GM21390 (cell line): Measurements from ENCODE around the gene PGBD5.

ENCODE experiments used
- ATAC-seq: cut with Tn5 transposase; IDR thresholded peaks from one replicate; pipeline ENCODE4 v1.9.1; 2021; ENCODE audit not compliant: unreplicated experiment

PGBD5 gene

DNA sequence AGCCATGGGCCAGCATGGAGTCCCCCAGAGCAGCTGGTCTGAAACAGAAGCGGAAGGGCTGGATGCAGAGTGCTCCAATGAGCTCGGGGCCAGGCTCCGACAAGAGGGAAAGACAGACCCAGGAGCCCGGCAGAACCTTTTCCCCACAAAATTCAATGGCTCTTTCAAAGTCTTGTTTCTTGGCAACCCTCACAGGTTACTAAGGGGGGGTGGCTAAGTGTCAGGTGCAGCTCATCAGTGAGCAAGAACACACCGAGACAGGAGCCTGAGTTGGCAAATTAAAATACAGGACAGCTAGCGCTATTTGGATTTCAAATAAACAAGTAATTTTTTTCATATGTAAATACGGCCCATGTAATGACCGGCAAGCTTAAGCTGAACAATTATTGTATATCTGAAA is 27.3 kb downstream of the PGBD5 start:
- no peak for ATAC-seq

DNA sequence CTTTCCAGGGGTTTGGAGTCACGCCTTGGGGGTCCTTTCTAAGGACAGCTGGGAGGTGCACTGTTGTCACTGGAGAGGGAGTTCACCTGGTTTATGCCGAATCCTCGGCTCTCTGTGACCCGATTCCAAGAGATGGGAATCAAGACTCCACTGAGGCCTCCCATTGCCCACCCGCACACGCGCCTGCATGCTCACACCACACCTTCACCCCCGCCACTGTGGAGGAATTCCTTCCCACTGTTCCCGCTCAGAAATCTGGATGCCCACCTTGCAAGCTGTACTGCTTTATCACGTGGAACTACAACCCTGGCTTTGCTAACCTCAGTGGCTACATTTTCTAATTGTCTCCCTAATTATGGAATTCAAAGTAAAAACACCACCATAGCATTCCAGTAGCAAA is 29.2 kb downstream of the PGBD5 start:
- no peak for ATAC-seq

DNA sequence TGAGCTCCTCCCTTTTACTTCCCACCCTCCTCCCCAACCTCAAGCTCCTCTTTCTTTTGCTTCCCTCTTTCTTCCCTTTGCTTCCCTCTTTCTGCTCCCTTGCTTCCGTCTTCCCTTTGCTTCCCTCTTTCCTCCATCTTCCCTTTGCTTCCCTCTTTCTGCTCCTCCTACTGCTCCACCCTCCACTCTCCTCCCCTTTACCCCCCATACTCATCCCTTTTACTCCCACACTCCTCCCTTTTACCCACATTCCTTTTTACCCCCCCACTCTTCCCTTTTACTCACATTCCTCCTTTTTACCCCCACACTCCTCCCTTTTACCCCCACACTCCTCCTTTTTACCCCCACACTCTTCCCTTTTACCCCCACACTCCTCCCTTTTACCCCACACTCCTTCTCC is 30.2 kb downstream of the PGBD5 start:
- ATAC-seq, result no peak

DNA sequence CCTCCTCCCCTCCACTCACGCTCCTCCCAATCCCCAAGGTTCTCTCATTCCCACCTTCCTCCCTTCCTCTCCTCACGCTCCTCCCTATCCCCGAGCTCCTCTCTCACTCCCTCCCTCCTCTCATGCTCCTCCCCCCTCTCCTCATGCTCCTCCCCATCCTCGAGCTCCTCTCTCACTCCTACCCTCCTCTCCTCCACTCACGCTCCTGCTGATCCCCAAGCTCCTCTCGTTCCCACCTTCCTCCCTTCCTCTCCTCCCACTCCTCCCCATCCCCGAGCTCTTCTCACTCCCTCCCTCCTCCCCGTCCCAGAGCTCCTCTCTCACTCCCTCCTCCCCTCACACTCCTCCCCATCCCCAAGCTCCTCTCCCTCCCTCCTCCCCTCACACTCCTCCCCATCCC is 31.4 kb downstream of the PGBD5 start:
- ATAC-seq, result no peak

DNA sequence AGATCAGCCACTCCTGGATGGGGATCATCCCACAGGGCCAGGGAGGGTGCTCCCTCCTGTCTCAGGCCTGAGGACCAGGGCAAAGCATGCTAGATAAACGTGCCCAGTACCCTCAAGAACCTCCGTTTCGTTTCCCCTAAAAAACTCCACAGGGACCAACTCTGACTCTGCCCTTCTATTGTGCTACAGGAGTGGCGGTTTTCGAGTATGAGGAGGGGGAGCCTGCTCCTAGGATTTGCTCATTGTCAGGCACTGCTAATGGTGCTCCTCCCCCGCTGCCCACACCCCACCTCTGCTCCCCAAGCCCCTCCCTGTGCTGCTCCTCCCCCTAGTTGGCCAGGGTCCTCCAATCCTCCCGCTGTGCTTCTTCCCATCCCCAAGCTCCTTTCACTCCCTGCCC is 32.0 kb downstream of the PGBD5 start:
- no peak for ATAC-seq

DNA sequence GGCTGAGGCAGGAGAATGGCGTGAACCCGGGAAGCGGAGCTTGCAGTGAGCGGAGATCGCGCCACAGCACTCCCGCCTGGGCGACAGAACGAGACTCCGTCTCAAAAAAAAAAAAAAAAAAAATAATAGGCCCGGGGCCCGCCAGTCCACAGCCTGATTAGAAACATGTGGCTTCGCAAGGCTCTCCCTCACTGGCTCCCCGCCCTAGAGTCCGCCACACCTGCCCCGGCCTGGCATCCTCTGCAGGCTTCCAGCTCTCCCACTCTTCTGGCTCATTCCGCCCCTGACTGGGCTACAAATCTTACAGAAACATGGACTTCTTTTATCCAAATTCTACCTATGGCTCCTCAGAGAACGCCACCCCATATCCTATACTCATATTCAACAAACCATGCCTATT is 32.4 kb downstream of the PGBD5 start:
- ATAC-seq, result no peak

DNA sequence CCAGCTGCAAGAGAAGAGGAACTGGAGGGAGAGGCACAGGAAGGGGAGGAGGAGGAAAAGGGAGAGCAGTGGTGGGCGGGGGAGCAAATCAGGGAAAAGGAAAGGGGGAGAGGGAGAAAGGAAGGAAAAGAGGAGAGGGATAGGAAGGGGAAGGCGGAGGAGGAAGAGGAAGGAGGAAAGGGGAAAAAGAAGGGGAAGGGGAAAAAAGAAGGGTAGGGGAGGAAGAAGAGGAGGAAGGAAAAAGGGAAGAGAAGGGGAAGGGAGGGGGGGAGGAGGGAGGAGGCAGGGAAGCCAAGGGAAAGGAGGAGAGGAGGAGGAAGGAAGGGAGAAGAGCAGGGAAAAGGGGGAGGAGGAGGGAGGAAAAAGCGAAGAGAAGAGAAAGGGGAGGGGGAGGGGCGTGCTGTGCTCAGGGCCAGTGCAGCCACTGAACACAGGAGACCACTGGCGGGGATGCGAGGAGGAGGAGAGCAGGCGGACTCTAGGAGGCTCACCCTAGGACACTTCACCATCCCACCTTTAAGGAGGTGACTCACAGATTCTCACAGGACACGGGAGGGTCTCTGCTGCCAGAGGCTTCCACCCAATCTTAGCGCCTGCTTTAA is 33.1 kb downstream of the PGBD5 start:
- no peak for ATAC-seq

DNA sequence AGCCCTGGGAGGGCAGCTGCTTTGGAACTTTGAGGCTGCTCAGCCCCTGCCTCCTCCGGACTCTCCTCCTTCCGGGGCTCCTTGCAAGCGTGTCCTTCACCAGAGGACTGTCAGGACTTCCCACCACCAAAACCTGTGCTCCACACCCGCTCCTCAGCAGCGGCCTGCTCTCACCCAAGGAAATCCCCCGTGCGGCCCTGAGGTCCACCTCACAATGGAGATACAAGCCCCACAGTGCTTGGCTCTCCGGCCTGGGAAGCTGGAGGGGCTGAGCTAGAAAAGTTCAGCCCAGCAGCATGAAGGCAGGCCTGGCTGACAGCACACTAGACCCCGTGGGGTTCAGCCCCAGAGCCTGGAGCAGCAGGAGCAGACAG is 33.6 kb downstream of the PGBD5 start:
- no peak for ATAC-seq

DNA sequence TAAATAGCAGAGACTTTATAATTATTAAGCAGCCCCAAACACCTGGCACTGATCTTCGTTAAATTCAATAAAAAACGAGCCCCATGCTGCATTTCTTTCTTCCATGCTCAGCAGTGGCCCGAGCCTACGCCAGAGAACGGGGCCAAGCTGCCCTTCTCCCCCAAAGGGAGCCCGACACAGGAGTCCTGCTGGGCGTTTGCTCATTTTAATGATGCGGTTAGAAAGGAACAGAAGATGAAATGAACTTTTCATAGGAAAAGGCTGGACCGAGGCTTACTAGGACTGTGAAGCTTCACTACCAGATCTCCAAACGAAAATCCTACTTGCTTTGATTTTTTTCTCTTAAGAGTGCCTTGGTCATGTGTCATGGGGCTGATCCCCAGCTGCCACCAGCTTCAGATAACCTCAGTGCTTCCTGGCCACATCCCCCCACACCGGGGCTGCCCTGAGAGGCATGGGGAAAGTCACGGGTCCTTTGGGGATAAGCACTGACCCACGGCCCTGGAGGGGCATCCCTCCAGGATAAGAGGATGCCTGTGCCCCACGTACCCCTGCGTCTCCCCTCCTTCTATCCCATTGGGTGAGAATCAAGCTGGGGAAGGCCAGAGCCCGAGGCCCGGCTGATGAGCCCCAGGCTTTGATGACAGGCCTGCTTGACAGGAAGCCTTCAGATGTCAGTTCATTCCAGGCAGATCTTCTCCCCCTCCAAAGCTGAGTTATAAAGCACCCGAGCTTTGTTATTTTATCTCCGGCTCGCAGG is 34.2 kb downstream of the PGBD5 start:
- ATAC-seq, result no peak

DNA sequence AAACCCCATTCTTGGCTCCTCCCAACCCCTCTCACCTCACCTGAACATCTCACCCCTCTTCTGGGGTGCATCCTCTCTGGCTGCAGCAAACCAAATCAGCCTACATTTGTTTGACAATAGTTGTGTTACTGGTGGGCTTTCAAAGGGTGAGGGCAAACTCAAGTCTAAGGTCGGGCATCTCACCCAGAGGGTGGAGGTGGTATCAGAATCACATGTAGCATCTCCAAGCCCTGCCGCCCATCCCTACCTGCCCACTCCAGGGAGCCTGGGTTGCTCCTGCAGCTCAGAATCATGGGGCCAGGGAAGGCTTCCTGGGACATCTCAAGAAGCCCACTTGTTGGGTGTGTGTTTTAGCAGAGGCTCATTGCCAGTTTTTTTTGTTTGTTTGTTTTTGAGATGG is 35.8 kb downstream of the PGBD5 start:
- no peak for ATAC-seq

DNA sequence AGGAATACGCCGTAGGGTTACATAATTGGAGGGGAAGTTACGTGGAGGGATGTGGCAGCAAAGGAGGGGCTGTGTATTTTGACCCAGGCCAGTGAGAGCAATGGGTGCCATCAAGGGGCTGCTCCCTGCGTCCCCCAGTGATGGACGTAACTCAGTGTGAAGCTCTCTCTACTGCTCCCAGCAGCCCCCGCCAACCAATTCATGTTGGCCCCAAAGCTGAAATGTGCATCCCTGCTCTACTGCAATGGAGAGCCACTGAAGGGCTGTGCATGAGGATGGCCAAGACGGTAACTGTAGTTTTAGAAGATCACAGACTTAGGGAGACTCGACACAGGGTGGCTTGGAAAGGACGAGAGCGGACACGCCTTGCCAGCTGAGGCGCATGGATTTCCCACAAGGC is 38.3 kb downstream of the PGBD5 start:
- ATAC-seq, result no peak

DNA sequence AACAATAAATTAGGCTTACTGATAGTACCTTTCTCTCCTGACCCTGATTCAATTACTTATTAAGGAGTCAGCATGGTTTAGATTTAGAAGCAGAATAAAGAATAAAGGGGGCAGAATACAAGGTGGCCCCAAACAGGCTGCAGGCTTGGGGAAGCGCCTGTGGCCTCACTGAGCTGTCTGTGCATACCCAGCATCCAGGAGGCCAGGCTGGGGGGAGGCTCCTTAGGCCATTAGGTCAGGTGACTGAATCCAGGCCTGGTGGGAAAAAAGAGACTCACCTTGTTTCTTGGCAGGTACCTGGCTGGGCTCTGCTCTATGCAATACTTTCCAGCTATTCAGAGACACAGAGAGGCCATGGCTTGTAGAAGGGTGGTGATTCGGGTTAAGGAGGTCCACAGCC is 38.8 kb downstream of the PGBD5 start:
- no peak for ATAC-seq

DNA sequence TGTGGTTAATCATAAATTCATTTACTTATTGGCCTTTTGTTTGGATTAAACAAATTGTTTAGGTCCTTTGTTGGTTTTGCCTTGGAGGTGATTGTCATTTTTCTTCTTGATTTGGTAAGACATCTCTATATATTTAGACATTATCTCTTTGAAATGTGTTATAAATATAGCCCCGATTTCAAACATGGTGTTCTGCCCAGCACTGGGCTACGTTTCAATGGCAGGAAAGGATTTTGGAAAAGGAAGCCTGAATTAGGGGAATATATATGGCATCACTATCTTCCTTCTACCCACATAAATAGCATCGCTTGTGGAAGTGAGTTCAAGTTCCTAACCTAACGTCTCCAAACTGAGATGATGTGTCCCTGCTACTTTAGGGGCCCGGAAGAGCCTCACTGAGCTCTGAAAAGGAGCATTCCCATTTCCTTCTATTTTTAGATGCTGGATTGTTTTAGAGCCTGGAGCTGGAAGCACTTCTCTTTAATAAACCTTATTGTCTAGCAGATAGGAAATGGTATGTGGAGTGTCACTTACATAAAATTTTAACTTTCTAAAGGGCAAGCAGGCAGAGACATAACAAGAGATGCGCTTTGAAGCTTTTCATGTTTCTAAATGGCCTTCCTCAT is 39.4 kb downstream of the PGBD5 start:
- ATAC-seq, result no peak

DNA sequence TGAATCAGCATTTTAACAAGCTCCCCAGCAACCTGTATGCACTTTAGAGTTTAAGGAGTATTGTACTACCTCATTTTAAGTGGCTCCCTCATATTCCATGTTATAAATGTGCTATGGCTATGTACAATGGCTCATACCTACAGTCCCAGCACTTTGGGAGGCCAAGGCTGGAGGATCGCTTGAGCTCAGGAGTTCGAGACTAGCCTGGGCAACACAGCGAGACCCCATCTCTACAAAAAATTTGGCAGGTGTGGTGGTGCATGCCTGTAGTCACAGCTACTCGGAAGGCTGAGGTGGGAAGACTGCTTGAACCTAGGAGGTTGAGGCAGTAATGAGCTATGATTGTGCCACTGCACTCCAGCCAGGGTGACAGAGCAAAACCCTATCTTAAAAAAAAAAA is 40.2 kb downstream of the PGBD5 start:
- no peak for ATAC-seq

DNA sequence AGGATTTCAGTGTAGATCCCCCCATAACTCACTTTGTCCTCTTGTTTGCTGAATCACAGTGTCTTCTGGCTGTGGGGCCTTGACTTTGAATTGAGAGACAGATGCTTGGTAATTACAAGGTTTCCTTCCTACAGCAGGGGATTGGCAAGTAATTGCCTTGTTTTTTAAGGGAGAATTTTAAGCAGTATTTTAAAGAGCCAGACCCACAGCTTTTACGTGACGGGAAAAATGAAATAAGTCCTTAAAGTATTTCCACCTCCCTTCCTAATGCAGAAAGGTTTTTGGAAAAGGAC is 41.0 kb downstream of the PGBD5 start:
- no peak for ATAC-seq

DNA sequence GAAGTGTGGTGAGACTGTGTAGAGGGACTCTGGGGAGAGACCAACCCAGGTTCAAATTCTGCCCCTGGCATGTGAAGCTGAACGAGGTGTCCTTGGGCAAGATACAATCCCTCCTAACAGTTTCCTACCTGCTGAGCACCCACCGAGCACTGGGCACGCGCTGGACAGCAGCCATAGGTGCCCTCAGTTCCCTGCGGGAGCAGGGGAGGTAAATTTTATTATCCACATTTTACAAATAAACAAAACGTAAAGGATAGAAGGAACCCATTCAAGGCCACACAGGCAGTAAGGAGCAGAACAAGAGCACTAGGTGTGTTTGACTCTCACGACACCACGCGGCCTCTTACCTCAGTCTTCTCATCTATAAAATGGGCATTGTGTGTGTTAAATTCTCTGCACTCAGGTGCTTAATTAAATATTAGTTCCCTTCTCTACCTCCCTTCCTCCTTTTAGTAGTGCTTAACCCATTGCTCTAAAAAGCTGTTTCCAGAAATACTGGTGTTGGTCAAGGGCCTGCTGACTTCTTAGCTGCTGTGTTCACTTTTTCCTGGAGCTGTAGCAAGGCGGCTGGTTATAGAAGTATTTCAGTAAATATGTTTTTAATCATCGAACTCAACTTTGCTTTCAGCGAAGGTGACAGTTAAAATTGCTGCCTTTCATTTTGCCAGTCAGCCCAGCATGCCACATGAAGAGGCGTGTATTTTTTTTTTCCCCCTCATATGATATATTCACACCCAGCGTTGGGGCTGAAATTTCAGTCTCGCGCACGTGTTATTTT is 41.6 kb downstream of the PGBD5 start:
- ATAC-seq, result no peak

DNA sequence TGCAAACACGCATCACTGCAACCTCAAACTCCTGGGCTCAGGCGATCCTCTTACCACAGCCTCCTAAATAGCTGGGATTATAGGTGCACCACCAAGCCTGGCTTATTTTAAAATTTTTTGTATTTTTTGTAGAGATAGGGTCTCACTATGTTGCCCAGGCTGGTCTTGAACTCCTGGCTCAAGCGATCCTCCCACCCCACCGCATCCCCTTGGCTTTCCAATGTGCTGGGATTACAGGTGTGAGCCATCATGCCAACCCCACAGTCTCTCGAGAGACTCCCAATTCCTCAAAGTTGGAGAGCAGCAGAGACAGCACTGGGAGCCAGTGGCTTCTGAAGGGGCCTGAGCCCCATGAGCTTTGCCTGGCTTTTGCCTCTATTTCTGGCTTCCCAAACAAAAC is 42.7 kb downstream of the PGBD5 start:
- ATAC-seq, result no peak

DNA sequence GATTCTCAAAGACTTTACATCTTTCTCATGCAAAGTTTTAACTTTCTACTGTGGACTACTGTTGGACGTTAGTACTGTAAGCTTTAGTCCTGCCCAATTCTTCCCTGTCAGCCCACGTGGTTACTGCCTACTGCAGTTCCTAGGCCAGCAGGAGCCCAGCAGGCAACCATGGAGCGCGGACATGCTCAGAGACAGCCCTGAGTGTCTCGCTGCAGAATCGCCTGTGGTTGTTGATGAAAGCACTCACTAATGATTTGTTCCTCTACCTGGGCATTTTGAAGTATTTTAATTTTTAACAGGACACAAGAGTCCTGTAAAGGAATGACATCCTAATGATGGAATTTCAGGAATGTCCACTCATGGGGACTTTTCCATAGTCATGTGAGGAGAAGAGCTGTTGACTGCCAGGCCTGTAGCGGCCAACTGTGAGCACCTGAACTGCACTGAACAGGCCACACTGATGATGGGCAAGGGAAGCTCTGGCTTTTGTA is 44.1 kb downstream of the PGBD5 start:
- ATAC-seq, result no peak

DNA sequence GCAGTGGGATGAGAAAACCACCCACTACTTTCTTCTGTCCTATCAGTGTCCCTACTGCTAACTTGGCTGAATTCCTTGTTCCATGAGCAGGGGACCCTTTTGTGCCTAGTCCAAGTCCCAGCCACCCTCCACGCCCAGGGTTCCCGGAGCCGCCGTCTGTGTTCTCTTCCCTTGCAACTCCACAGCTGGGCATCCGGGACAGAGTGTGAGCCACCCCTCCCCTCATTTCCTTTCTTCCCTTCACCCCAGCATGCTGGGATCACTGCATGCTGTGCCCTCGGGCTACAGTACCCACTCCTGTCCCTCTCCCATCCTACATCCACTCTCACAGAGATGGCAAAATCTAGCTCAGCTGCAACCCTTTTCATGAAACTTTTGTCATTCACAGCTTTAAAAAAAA is 44.5 kb downstream of the PGBD5 start:
- ATAC-seq, result no peak

DNA sequence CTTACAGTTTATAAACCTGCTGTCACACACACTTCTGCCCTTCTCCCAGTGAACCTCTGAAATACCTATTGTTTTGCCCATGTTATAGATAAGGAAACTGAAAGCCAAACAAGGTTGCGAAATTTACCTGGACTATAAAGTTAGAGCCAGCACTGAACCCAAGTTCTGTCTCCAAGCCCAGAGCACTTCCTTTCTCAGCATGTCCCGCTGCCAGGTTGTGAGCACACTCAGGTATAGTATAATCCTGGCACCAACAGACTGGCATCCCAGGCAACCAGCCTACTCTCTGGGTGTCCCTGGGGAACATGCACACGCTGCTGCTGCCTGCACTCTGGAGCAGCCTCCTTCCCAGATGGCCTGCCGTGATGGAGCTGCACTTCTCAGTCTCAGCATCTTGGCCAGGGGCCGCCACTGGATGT is 45.1 kb downstream of the PGBD5 start:
- no peak for ATAC-seq

DNA sequence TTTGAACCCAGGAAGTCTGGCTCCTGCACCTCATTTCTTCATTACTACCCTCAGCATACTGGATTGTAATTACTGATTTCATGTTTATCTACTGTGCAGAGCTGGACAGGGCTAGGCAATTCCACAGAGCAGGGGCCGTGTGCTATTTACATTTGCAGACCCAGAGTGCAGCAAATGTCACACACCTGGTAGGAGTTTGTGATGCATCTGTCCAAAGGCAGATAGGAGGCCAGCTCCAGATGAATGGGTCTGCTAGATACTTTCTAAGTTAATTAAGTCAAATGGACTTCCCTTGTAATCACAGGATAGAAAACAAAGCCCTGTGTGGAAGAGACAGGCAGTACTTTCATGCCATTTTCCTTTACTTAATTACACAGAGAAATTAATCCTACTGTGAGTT is 46.2 kb downstream of the PGBD5 start:
- no peak for ATAC-seq

DNA sequence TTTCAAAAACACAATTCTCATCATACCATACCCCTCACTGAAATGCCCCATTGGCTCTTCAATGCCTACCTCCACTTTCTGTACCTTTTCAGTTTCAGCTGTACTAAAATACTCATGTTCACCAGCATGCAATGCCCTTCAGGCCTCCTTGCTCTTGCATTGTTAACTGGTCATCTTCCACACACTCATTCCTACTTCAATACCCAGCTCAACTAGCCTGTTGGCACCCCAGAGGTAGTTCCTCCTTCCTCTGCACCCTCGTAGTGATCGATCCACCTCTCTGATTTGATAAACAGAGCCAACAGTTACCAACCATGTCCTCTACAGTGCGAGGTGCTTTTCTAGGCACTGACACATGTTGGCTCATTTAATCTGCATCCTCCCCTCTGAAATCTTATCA is 46.7 kb downstream of the PGBD5 start:
- no peak for ATAC-seq
